ENCODE data around the gene MARK2.

The MARK2 gene

DNA sequence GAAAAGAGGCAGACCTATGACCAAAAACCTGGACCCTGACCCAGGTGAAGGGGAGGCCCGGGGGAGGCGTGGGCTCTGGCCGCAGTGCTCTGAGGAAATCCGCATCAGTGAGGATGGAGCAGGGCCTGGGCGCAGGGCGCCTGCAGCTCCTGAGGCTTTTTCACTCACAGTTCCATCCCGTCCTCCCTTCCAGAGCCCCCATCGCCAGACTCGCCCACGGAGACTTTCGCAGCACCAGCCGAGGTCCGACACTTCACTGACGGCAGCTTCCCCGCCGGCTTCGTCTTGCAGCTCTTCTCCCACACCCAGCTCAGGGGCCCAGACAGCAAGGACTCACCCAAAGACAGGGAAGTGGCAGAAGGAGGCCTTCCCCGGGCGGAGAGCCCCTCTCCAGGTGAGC, 20.3 kb upstream of the MARK2 start:
- no peaks in the 10 kb centered on the region for H3K27me3 ChIP-seq
- no peak for DNase-seq
- TF ChIP-seq, protein P1, sequence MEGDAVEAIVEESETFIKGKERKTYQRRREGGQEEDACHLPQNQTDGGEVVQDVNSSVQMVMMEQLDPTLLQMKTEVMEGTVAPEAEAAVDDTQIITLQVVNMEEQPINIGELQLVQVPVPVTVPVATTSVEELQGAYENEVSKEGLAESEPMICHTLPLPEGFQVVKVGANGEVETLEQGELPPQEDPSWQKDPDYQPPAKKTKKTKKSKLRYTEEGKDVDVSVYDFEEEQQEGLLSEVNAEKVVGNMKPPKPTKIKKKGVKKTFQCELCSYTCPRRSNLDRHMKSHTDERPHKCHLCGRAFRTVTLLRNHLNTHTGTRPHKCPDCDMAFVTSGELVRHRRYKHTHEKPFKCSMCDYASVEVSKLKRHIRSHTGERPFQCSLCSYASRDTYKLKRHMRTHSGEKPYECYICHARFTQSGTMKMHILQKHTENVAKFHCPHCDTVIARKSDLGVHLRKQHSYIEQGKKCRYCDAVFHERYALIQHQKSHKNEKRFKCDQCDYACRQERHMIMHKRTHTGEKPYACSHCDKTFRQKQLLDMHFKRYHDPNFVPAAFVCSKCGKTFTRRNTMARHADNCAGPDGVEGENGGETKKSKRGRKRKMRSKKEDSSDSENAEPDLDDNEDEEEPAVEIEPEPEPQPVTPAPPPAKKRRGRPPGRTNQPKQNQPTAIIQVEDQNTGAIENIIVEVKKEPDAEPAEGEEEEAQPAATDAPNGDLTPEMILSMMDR (IDR thresholded peaks at IDR 0.05) = no peak
- H3K9me3 ChIP-seq = no peaks in the 10 kb centered on the region
- peaks cover 0 to 21% (median 17%) of the 10 kb centered on the region in 4 donors for H3K4me1 ChIP-seq
- H3K27ac ChIP-seq = no peak overlapping the region
- H3K4me3 ChIP-seq = no peak overlapping the region
- intact Hi-C loops (cut with DNase I; ENCODE audit: low total_unique reads) = no loop called here
- peaks cover 45 to 74% (median 64%) of the 10 kb centered on the region in 3 donors for H3K36me3 ChIP-seq

DNA sequence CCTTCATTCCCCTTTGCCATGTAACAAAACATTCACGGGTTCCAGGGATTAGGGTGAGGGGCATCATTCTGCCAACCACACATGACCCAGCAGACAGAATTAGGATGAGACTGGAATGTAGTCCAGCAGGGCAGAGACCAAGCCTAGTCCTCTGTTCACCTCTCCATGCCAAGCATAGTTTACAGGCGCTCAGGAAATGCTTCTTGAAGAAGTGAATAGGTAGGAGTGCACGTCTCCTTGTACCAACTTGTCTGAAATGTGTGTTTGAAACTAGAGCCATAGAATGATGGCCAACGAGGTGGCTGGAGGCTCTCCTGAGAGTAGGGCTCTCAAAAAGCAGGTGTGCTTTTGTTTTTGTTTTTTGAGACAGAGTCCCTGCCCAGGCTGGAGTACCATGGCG, 17.5 kb upstream of the MARK2 start:
- Histone ChIP-seq H3K4me1 (peaks cover 0 to 2% (median 0%) of the 10 kb centered on the region in 4 donors), H3K9me3 (no peaks in the 10 kb centered on the region), H3K4me3 (no peak overlapping the region), H3K27me3 (no peaks in the 10 kb centered on the region), H3K36me3 (peaks cover 58 to 96% (median 87%) of the 10 kb centered on the region in 3 donors), H3K27ac (no peak overlapping the region)
- intact Hi-C loops (cut with DNase I; ENCODE audit: low total_unique reads) = no loop called here
- TF ChIP-seq, protein P1 (IDR thresholded peaks at IDR 0.05) = no peak
- no peak for DNase-seq

DNA sequence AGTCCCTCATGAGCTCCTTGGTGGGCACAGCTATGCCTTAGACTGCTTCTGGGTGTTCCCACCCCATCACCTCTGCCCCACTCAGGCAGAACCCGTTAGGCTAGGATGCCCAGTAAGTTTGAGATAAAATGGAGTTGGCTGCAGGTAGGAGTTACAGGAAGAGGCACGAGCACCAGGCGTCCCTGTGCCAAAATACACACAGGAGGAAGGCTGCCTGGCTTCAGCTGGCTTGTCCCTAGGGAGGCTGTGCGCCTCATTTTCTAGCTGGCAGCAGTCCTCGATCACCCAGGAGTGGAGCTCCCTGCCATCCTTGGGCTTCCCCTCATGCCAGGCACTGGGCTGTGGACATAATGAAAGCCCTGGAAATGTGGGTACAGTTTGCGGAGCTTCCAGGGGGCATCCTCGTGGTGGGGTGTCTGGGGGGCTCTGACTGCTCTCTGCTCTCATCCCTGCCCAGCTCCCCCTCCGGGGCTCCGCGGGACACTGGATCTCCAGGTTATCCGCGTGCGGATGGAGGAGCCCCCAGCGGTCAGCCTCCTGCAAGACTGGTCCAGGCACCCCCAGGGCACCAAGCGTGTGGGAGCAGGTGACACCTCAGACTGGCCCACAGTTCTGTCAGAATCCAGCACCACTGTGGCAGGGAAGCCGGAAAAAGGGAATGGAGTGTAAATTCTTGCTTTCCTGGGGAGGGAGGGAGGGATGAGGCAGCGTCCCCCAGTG, 12.3 kb upstream of the MARK2 start:
- Histone ChIP-seq H3K4me3 (no peak overlapping the region), H3K36me3 (peaks cover 32 to 67% (median 54%) of the 10 kb centered on the region in 3 donors), H3K27ac (no peak overlapping the region), H3K4me1 (no peaks in the 10 kb centered on the region), H3K27me3 (no peaks in the 10 kb centered on the region), H3K9me3 (no peaks in the 10 kb centered on the region)
- intact Hi-C loops (cut with DNase I; ENCODE audit: low total_unique reads) = no loop called here
- TF ChIP-seq, protein P1 (IDR thresholded peaks at IDR 0.05) = no peak
- no peak for DNase-seq

DNA sequence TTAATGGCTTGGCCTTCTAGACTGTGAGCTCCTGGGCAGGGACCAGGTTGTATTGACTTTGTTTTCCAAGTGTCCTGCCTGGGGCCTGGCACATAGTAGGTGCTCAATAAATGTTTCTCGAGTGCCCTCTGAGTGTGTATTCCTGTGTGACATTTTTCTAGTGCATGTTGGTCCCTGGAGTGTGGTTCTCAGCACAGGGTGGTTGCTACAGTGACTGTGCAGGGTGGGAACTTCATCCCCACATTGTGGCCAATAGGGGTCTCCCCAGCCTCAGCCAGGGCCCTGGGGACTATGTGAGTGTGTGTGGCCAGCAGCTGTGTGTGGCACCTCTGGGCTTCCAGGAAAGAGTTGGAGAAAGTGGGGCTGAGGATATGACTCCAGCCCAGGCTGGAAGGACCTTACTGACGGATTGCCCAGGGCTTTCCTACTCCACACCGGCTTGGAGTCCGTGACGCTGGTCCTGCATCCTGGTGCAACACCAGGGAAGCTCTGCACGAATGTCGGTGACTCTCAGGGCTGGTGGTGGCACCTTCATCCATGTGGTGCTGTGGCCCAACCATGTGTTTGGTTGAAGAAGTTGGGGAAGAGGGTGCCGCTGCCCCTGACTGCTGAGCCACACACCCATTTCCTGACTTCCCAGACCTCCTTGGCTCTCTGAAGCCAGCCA, 9.0 kb upstream of the MARK2 start:
- Histone ChIP-seq H3K4me3 (no peak overlapping the region), H3K9me3 (no peaks in the 10 kb centered on the region), H3K36me3 (peaks cover 10 to 34% (median 23%) of the 10 kb centered on the region in 3 donors), H3K27ac (no peak overlapping the region), H3K4me1 (no peaks in the 10 kb centered on the region), H3K27me3 (no peaks in the 10 kb centered on the region)
- no peak for DNase-seq
- intact Hi-C loops (cut with DNase I; ENCODE audit: low total_unique reads) = loop anchor here (10.0 kb wide), 1 partner anchor 325 kb away; no protein-coding TSS in a partner anchor
- TF ChIP-seq, protein P1 (IDR thresholded peaks at IDR 0.05) = no peak

DNA sequence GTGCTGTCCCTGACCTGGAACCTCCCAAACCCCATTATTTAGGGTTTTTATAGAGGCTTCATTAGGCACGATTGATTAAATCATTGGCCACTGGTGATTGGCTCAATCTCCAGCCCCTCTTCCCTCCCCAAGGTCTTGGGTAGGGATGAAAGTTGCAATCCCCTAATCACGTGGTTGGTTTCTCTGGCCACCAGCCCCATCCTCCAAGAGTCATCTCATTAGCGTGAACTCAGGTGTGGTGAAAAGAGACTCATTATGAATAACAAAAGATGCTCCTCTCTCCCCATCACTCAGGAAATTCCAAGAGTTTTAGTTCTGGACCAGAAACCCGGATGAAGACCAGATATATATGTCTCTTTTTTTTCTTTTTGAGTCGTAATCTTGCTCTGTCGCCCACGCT, 7.6 kb upstream of the MARK2 start:
- H3K9me3 ChIP-seq = no peaks in the 10 kb centered on the region
- DNase-seq = no peak
- intact Hi-C loops (cut with DNase I; ENCODE audit: low total_unique reads) = loop anchor here (10.0 kb wide), 1 partner anchor 323 kb away; no protein-coding TSS in a partner anchor
- no peaks in the 10 kb centered on the region for H3K4me1 ChIP-seq
- H3K4me3 ChIP-seq = no peak overlapping the region
- no peaks in the 10 kb centered on the region for H3K27me3 ChIP-seq
- peaks cover 10 to 21% (median 11%) of the 10 kb centered on the region in 3 donors for H3K36me3 ChIP-seq
- TF ChIP-seq, protein P1 (IDR thresholded peaks at IDR 0.05) = no peak
- no peak overlapping the region for H3K27ac ChIP-seq

Measured in tibial artery (tissue), 4 donors.